Thymus (tissue), 14 donors: ENCODE data around the gene EGR2. TPM values are rescaled to one million over a fixed set of nuclear protein-coding genes. Genes with fewer than 3 reads are reported as not detected.

Experiments used
- DNase-seq, 9 donors: peaks; one replicate each; pipeline ENCODE4 v3.0.0-alpha.2; 2013; ENCODE audit warnings: low spot score in 9 of 9, low read depth in 6 of 9, missing footprints in 1 of 9
- H3K27ac ChIP-seq, 2 donors: one replicate each; pipeline ENCODE4 v1.5.1; 2013; ENCODE audit warnings: control low read depth in 1 of 2, low read depth in 1 of 2, low read length in 1 of 2, mild to moderate bottlenecking in 1 of 2, moderate library complexity in 1 of 2
- H3K27me3 ChIP-seq, 2 donors: one replicate each; pipeline ENCODE4 v1.5.1; 2013; ENCODE audit warnings: low read length in 1 of 2; ENCODE audit not compliant: control insufficient read depth in 2 of 2, insufficient read depth in 1 of 2
- H3K36me3 ChIP-seq, 2 donors: one replicate each; pipeline ENCODE4 v1.5.1; 2013; ENCODE audit warnings: low read length in 1 of 2, mild to moderate bottlenecking in 1 of 2, moderate library complexity in 1 of 2; ENCODE audit not compliant: control insufficient read depth in 2 of 2, insufficient read depth in 2 of 2
- H3K4me1 ChIP-seq, 2 donors: one replicate each; pipeline ENCODE4 v1.5.1; 2013; ENCODE audit warnings: low read length in 2 of 2; ENCODE audit not compliant: control insufficient read depth in 2 of 2, insufficient read depth in 2 of 2
- H3K4me3 ChIP-seq, 2 donors: one replicate each; pipeline ENCODE4 v1.5.1; 2013; ENCODE audit warnings: low read length in 2 of 2, control low read depth in 1 of 2, mild to moderate bottlenecking in 1 of 2
- H3K9me3 ChIP-seq, 2 donors: one replicate each; pipeline ENCODE4 v1.5.1; 2013; ENCODE audit warnings: low read length in 1 of 2, mild to moderate bottlenecking in 1 of 2; ENCODE audit not compliant: control insufficient read depth in 2 of 2, insufficient read depth in 1 of 2
- WGBS: extraction: QIAGEN DNeasy Blood & Tissue Kit; methylation state at CpG from one replicate; pipeline ENCODE4 v1.1.7; 2013; 5-methylcytosine and 5-hydroxymethylcytosine counted together
- long read RNA-seq, 10 donors: transcript quantifications; one replicate each; lab custom pipeline, GENCODE V29; 2026
- polyA plus RNA-seq: library from polyadenylated mRNA; stranded (reverse); fragments of 200-250 nt; gene quantifications from one replicate; pipeline ENCODE4 v1.2.3, GENCODE V29; 2013
- total RNA-seq: library from RNA; stranded (reverse); fragments of 120-200 nt; gene quantifications from one replicate; pipeline ENCODE4 v1.2.4, GENCODE V29; 2013
- donor health status: healthy.

Gene EGR2
- total RNA-seq (6.6 TPM), polyA plus RNA-seq (12.1 TPM)
- long read RNA-seq, donor 1, partial matches to known transcripts = 0 of 1 reads
- long read RNA-seq, donor 1, other reads (novel, unspliced or antisense) = 0 of 1 reads
- long read RNA-seq, donor 2 = 0 reads
- long read RNA-seq, donor 3, partial matches to known transcripts = 0 of 4 reads
- long read RNA-seq, donor 3, other reads (novel, unspliced or antisense) = 0 of 4 reads
- long read RNA-seq, donor 4, partial matches to known transcripts = 0 of 3 reads
- long read RNA-seq, donor 4, other reads (novel, unspliced or antisense) = 0 of 3 reads
- long read RNA-seq, donor 5, transcript EGR2-201 (2 exons, 2,968 nt) = major isoform, 12 of 26 reads
- long read RNA-seq, donor 5, partial matches to known transcripts = 13 of 26 reads
- long read RNA-seq, donor 5, other reads (novel, unspliced or antisense) = 0 of 26 reads
- long read RNA-seq, donor 6, partial matches to known transcripts = 0 of 3 reads
- long read RNA-seq, donor 6, other reads (novel, unspliced or antisense) = 0 of 3 reads
- long read RNA-seq, donor 7, transcript EGR2-201 (2 exons, 2,968 nt) = major isoform, 7 of 7 reads
- long read RNA-seq, donor 7, partial matches to known transcripts = 0 of 7 reads
- long read RNA-seq, donor 7, other reads (novel, unspliced or antisense) = 0 of 7 reads
- long read RNA-seq, donor 8, partial matches to known transcripts = 0 of 4 reads
- long read RNA-seq, donor 8, other reads (novel, unspliced or antisense) = 0 of 4 reads
- long read RNA-seq, donor 9 = 0 reads
- long read RNA-seq, donor 10, transcript EGR2-201 (2 exons, 2,968 nt) = major isoform, 6 of 6 reads
- long read RNA-seq, donor 10, partial matches to known transcripts = 0 of 6 reads
- long read RNA-seq, donor 10, other reads (novel, unspliced or antisense) = 0 of 6 reads

- Histone ChIP-seq H3K27me3 (peaks cover 60 to 78% of the 10 kb centered on the region in 2 donors), H3K4me3 (peak within 1 kb of the TSS; percentile 49 to 71), H3K9me3 (no peaks in the 10 kb centered on the region), H3K36me3 (peaks cover 0 to 6% of the 10 kb centered on the region in 2 donors), H3K27ac (peak within 1 kb of the TSS; percentile 89 to 90), H3K4me1 (peaks cover 14 to 39% of the 10 kb centered on the region in 2 donors)
- peak; percentile 92 to 99 (median 95) for DNase-seq
- under 1% methylated on average over 53 of the region's 53 CpGs for WGBS
These were observed at the start of gene EGR2 for GRCh38 chr10:62816331-62817120. Gene EGR2, minus strand, starts transcription at chr10:62816366. Its CDS starts 337 bp downstream, at chr10:62816029.

- no peaks in the 10 kb centered on the region for H3K9me3 ChIP-seq
- no peak for DNase-seq
- peaks cover 0 to 3% of the 10 kb centered on the region in 2 donors for H3K4me1 ChIP-seq
- no peaks in the 10 kb centered on the region for H3K36me3 ChIP-seq
- H3K4me3 ChIP-seq = no peak overlapping the region
- WGBS = 100% methylated on average over 1 of the region's 1 CpG
- no peaks in the 10 kb centered on the region for H3K27me3 ChIP-seq
- H3K27ac ChIP-seq = no peak overlapping the region
These were observed 46.3 kb upstream of the EGR2 start for GRCh38 chr10:62862447-62862846.

GRCh38 chr10:62861507-62861906 is 45.3 kb upstream of the EGR2 start:
- DNase-seq = no peak

GRCh38 chr10:62860946-62861345 is 44.8 kb upstream of the EGR2 start:
- no peaks in the 10 kb centered on the region for H3K36me3 ChIP-seq
- H3K27ac ChIP-seq = no peak overlapping the region
- H3K4me1 ChIP-seq = peaks cover 0 to 3% of the 10 kb centered on the region in 2 donors
- no peak overlapping the region for H3K4me3 ChIP-seq
- H3K9me3 ChIP-seq = no peaks in the 10 kb centered on the region
- no peaks in the 10 kb centered on the region for H3K27me3 ChIP-seq
- 9% methylated on average over 4 of the region's 4 CpGs for WGBS
- DNase-seq = peak in 1 of 9 donors; percentile 37

More at GRCh38 chr10:62861507-62861906, 45.3 kb upstream of the EGR2 start:
- Histone ChIP-seq H3K4me3 (no peak overlapping the region), H3K4me1 (peaks cover 0 to 3% of the 10 kb centered on the region in 2 donors), H3K27ac (no peak overlapping the region), H3K27me3 (no peaks in the 10 kb centered on the region), H3K36me3 (no peaks in the 10 kb centered on the region), H3K9me3 (no peaks in the 10 kb centered on the region)
- 69% methylated on average over 3 of the region's 3 CpGs for WGBS

GRCh38 chr10:62858364-62858763 is 42.2 kb upstream of the EGR2 start:
- DNase-seq = no peak
- no peaks in the 10 kb centered on the region for H3K36me3 ChIP-seq
- 81% methylated on average over 6 of the region's 6 CpGs for WGBS
- no peak overlapping the region for H3K27ac ChIP-seq
- H3K9me3 ChIP-seq = no peaks in the 10 kb centered on the region
- no peaks in the 10 kb centered on the region for H3K27me3 ChIP-seq
- H3K4me3 ChIP-seq = no peak overlapping the region
- H3K4me1 ChIP-seq = peaks cover 0 to 3% of the 10 kb centered on the region in 2 donors

- Histone ChIP-seq H3K27ac (no peak overlapping the region), H3K4me1 (peaks cover 0 to 6% of the 10 kb centered on the region in 2 donors), H3K9me3 (no peaks in the 10 kb centered on the region), H3K4me3 (no peak overlapping the region), H3K27me3 (no peaks in the 10 kb centered on the region), H3K36me3 (no peaks in the 10 kb centered on the region)
- 42% methylated on average over 4 of the region's 4 CpGs for WGBS
- peak in 1 of 9 donors; percentile 6 for DNase-seq
These were observed 39.9 kb upstream of the EGR2 start for GRCh38 chr10:62856021-62856420.

- no peak overlapping the region for H3K27ac ChIP-seq
- no peaks in the 10 kb centered on the region for H3K36me3 ChIP-seq
- no peak for DNase-seq
- no peak overlapping the region for H3K4me3 ChIP-seq
- no peaks in the 10 kb centered on the region for H3K27me3 ChIP-seq
- peaks cover 0 to 5% of the 10 kb centered on the region in 2 donors for H3K4me1 ChIP-seq
- H3K9me3 ChIP-seq = no peaks in the 10 kb centered on the region
- 20% methylated on average over 5 of the region's 5 CpGs for WGBS
These were observed 37.5 kb upstream of the EGR2 start for GRCh38 chr10:62853710-62854109.

- 26% methylated on average over 6 of the region's 6 CpGs for WGBS
- no peak overlapping the region for H3K27ac ChIP-seq
These were observed 37.0 kb upstream of the EGR2 start for GRCh38 chr10:62852961-62853702.

More at GRCh38 chr10:62852961-62853702, 37.0 kb upstream of the EGR2 start:
- Histone ChIP-seq H3K4me3 (no peak overlapping the region), H3K9me3 (no peaks in the 10 kb centered on the region), H3K36me3 (no peaks in the 10 kb centered on the region), H3K4me1 (peaks cover 0 to 5% of the 10 kb centered on the region in 2 donors), H3K27me3 (no peaks in the 10 kb centered on the region)
- peak in 1 of 9 donors; percentile 29 for DNase-seq
